HG03565 (cell line): ENCODE results near the gene NGLY1.

ENCODE experiments used
- ATAC-seq: cut with Tn5 transposase; IDR thresholded peaks from one replicate; pipeline ENCODE4 v1.9.1; 2021; ENCODE audit warnings: mild to moderate bottlenecking, moderate library complexity; ENCODE audit not compliant: unreplicated experiment

The NGLY1 gene

DNA sequence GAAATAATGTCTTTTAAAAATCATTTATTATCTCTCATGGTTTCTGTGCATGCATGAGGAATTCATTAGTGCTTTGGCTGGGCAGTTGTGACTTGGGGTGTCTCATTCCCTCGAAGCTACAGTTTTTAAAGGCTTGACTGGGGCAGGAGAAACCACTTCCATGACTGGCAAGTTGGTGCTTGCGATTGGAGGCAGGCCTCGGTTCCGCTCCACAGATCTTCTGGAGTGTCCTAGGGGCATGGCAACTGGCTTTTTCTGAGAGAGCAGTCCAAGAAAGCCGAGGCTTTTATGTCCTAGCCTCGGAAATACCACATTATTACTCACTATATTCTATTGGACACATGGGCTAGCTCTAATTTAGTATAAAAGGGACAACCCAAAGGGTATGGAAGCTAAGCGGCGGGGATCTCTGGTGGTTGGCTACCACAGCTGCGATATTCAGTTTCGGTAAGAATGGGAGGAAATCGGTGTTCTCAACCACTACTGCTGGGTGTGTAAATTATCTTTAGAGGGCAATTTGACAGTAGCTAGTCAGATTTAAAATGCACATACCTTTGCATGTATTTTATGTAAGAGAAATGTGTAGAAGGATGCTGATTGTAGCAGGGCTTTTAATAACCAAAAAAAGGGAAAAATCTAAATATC, 69.8 kb downstream of the NGLY1 start:
- ATAC-seq = no peak

DNA sequence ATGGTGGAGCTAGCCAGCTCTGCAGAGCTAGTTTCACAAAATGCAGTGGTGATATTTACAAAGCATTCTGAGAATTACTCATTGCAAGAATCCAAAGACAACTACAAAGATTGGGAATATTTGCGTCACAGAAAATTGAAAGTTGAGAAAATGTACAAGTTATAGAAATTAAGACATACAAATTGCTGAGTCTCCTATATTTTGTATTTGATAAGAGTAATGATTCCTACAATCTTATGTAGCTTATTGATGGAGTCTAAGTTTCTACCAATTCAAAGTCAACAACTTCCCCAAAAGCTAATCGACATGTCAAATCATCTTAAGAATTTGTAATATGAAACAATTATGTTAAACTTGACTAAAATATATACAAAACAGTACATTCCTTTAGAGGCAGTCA, 72.2 kb downstream of the NGLY1 start:
- ATAC-seq = no peak

DNA sequence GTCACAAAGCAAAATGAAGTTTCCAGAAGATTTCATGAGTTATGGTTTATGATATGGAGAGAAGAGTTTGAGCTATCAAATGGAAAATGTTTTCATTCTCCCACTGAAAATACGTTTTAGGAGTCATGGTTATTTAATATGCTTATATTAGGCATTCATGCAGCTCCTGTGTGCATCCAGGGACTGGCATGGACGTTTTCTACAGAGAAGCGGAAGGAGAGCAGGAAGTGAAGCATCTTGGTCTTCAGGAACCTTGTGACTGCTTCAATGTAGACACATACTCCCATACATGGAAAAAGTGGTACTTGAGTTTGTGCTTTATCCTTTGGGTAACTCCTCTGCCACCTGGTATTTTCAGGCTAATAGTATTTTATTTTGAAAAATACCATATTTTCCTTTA, 75.2 kb downstream of the NGLY1 start:
- no peak for ATAC-seq

DNA sequence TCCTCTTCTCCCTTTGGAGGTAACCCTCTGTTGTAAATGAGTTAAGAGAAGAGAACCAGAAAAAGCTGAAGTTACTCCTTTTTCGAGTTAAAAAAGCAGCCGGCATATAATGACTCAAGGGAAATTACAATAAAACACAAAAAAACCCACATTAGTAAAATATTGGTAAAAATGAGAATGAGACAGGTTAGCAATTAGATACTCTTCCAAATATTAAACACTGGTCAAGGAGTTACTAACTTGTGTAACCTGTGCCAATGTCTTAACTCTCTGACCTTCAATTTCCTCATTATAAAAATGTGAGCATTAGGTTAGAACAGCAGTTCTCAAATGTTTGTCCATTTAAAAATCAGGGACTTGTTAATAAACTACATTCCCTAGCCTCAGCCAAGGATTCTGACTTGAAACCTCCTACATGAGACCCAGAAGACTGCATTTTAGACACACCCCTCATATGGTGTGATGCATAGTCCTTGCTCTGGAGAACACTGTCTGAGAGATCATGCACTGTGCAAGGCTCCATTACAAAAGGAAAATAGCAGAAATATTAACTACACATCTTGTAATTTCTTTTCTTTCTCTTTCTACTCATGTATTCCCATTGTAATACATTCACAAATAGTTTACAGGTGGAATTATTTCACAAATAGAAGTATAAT, 75.8 kb downstream of the NGLY1 start:
- no peak for ATAC-seq

DNA sequence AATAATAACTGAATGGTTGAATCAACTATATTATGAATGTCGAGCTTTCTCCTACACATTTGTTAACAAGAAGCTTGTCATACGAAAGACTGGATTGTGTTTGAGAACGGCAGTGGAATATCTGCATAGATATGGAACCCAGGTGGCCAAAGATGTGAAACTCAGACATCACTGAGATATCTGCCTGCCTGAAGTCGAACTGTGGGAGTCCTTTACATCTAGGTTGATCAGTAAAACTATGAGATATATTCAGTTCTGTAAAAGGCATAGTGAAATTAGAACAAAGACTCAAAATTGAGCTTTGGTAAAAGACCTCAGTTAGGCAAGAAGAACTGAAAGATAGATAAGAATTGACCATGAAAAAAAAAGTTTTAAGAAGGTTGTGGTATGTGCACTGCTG, 77.0 kb downstream of the NGLY1 start:
- ATAC-seq = no peak

DNA sequence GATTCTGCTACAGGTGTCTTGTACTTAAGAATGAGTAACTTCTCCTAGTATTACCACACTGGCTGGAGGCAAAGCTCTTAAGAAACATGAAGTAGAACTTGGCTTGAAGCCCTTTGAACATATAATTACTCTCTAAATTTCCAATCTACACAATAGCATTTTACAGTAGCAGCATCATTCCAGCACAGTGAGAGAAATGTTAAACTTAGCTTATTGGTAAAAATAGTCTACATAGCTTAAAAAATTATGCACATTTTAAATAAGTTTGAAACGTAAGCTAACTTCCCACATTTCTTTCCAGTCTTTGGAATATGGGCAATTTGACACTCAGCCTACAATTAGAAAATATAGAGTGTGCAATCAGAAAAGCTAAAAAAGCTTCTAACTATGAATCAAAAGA, 85.7 kb downstream of the NGLY1 start:
- no peak for ATAC-seq

DNA sequence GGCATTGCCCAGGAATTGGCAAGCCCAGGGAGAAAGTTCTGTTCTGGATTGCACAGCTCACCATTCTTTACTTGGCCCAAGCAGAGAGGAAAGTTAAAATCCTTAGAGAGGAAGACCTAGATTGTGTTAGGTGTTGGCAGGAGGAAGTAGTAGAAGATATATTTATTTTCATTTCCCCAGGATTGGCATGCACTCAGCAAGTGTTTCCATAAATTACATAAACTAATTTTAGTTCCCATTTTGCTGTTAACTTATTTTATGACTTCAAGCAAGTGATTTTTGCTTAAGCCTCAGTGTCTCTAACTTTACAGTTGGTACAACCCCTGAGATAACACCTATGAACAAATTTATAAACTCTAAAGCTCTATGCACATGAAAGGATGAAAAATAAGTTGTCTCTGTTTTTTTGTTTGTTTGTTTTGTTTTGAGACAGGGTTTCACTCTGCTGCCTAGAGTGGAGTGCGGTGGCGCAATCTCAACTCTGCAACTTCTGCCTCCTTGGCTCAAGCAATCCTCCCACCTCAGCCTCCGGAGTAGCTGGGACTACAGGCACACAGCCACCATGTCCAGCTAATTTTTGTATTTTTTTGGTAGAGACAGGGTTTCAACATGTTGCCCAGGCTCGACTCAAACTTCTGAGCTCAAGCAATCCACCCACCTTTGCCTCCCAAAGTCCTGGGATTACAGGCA, 87.4 kb downstream of the NGLY1 start:
- ATAC-seq = no peak

DNA sequence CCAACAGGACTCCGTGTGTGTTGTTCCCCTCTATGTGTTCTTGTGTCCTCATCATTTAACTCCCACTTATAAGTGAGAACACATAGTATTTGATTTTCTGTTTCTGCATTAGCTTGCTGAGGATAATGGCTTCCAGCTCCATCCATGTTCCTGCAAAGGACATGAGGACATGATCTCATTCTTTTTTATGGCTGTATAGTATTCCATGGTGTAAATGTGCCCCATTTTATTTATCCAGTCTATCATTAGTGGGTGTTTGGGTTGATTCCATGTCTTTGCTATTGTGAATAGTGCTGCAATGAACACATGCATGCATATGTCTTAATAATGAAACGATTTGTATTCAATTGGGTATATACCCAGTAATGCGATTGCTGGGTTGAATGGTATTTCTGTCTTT, 90.0 kb downstream of the NGLY1 start:
- no peak for ATAC-seq

DNA sequence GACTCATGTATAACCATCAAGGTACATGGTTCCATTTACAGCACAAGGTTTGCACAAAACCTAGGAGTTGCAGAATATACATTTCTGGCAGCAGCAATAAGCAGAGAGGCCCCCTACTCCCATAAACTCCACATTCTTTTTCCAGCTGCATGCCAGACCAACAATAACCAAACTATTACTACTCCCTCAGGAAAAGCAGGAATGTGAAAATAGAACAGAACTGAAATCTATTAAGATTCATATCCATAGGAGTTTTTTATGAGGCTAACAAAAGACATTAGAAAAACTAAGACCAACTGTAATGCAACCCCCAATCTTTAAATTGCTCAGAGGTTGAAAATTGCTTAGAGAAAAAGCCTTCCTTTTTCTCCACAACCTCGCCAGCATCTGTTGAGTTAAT, 90.9 kb downstream of the NGLY1 start:
- no peak for ATAC-seq

DNA sequence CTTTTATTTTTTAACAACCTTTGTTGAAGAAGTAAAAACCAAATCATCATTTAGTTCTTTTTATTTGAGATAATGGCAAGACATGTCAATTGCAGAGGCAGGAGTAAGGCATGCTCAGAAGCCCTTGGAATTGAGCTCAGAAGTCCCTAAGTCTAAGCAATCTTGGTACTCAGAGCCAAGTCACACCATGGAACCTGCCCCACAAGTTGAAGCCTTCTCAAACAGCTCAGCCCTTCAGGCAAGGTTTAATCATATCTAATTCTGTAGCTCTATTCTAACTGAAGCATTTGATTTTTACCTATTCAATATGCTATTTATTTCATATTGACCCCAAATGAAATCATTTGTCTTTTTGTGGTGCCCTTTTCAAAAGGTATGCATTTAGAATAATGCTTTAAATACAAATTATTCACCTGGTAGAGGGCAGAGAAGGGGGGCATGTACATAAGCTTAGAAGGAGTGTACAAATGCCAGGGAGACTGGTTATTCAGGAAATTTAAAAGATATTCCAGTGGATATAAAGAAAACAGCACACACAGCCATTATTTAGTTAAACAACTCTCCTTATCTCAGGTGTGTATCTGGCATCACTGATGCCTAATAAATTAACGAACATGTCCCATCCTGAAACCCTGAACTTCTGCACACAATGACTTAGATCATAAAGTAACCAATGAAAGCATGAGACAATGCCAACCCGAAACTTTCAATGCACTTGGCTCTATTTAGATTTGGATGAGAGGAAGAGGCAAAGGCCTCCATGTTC, 92.3 kb downstream of the NGLY1 start:
- no peak for ATAC-seq

DNA sequence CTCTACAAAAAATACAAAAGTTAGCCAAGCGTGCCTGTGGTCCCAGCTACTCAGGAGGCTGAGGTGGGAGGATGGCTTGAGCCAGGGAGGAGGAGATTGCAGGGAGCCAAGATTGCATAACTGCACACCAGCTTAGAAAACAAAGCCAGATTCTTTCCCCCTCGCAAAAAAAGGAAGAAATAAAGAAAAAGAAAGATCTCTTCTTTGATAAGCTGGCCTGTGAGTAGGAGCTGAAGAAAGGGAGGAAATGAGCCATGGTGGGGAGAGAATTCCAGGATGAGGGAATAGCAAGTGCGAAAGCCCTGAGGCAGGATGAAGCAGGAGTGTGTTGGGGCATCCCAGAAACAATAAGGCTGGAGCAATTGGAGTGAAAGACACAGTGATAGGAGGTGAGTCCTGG, 94.0 kb downstream of the NGLY1 start:
- ATAC-seq = no peak

DNA sequence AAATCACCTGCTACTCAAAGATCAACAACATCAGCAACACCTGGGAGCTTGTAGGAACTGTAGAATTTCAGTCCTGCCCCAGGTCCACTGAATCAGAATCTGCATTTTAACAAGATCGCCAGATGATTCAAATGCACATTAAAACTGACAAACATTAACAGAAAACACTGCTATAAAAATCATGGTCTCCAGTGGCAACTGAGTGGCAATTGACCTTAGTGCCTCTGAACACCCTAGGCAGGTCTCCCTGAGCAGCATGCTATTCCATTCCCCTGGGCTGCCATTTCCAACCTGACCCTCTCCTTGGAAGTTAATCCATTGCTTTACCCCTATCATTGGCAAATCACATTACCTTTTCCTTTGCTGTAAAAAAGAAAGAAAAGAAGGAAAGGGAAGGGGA, 95.5 kb downstream of the NGLY1 start:
- no peak for ATAC-seq

DNA sequence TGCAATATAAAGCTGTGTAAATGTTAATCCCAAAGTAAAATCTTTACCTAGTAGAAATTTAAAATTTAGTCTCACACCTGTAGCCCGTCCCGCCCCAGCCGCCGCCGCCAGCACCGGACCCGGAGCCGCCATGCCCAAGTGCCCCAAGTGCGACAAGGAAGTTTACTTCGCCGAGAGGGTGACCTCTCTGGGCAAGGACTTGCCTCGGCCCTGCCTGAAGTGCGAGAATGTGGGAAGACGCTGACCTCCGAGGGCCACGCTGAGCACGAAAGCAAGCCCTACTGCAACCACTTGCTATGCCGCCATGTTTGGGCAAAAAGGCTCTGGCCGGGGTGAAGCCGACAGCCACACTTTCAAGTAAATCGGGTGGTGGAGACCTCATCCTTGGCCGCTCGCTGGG, 96.5 kb downstream of the NGLY1 start:
- no peak for ATAC-seq

DNA sequence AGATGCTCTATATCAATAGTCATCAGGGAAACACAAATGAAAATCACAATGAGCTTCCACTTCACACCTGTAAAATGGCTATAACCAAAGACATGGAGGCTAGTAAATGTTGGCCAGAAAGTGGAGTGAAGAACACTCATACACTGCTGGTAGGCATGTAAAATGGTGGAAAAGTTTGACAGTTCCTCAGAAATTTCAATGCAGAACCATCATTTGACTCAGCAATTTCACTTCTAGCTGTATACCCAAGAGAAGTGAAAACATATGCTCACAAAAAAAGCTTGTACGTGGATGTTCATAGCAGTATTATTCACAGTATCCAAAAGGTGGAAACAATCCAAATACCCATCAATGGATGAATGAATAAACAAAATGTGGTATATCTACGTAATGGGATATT, 99.4 kb downstream of the NGLY1 start:
- ATAC-seq = no peak

DNA sequence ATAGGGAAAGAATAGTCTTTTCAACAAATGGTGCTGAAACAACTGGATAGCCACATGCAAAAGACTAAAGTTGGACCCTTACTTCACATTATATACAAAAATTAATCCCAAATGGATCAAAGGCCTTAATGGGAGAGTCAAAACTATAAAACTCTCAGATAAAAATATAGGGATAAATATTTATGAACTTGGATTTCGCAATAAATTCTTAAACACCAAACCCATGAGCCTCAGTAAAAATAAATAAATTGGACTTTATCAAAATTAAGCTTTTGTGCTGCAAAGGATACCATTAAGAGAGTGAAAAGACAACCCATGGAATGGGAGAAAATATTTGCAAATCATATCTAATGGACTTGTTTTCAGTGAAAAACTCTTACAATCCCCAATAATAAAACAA, 99.8 kb downstream of the NGLY1 start:
- no peak for ATAC-seq

DNA sequence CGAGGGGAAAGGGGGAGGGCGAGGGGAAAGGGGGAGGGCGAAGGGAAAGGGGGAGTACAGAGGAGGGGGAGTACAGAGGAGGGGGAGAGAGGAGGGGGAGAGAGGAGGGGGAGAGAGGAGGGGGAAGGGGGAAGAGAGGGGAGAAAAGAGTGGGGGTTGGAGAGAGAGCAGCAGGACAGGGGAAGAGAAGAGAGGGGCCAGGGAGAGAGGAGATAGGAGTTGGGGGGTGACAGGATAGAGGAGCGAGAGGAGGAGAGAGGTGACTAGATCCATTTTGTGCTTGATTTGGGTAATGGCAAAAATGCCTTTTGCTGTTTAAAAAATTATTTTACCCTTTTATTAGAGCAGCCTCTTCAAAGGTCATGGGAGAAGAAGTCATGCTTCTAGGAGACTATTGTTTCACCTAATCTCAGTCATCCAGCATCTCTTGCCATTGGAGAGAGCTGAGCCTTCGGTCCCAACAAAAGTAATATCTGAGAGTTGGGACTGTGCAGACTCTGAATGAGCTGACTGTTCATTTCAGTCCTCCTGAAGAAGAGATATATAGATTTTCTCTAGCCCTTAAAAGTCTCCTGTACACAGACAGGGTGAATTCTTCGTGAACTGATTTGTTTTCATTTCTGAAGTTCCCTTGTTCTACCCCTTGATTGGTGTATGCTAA, 103.5 kb downstream of the NGLY1 start:
- ATAC-seq = no peak

DNA sequence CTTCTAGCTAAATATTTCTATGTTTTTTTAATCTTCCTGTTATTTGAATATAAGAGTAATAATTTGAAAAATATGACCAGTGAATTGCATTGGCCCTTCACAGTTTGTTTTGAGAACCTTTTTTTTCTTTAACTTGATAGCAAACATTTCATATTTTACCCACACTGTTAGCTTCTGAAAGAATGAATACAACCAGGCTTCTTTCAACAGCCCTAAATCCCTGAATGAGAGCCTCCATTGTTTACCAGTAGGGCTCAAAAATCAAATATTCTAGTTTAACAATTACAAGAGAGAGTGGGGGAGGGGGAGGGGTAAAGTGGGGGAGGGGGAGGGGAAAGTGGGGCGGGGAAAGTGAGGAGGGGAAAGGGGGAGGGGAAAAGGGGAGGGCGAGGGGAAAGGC, 104.1 kb downstream of the NGLY1 start:
- ATAC-seq = no peak

DNA sequence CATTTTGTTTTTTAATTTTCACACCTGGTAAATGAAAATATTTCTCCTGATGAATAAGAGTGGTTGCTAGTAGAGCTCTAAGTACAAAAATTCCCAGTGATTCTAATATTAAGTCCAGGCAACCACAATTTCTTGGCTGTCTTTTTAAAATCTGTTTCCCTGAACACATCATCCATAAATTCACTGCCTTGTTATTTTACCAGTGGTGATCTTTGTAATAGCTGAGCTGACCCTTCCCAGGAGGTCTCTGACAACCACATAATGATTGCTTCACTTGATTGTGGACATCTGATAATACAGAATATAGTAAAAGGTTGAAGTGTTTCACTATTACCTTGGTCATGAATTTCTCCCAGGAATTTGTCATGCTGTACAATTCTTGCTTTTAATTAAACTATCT, 104.7 kb downstream of the NGLY1 start:
- ATAC-seq = no peak

DNA sequence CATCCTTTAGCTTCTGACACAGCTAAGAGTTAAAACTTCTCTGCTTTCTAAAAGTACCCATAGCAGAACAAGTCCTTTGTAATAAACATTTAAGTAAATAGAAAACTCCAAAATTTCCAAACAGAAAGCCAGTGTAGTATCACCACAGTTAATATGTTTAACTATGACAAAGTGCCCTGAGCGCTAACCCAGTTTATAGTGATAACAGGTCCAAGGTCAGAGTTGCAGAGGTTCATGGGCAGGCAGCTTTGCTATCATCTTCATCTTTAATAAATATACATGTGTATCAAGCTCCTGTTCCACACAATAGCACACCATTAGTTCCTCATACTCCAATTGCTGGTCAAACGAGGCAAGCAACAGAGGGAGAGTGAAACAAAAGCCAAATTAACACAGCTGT, 106.1 kb downstream of the NGLY1 start:
- no peak for ATAC-seq

DNA sequence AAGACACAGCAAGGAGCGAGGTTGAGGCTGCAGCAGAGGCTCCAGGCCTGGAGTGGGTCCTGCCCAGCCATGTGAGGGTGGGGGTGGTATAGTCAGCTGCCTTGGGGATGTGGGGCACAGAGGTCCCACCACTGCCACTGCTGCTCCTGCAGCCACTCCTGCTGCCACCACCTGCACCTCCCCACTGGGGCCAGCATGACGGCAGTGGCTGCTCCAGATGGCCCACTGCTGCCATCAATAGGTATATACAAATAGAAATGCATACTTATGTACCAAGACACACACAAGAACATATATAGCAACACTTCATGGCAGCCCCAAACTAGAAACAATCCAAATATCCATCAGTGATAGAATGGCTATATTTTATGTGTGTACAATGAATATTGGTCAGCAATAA, 108.6 kb downstream of the NGLY1 start:
- ATAC-seq = no peak

DNA sequence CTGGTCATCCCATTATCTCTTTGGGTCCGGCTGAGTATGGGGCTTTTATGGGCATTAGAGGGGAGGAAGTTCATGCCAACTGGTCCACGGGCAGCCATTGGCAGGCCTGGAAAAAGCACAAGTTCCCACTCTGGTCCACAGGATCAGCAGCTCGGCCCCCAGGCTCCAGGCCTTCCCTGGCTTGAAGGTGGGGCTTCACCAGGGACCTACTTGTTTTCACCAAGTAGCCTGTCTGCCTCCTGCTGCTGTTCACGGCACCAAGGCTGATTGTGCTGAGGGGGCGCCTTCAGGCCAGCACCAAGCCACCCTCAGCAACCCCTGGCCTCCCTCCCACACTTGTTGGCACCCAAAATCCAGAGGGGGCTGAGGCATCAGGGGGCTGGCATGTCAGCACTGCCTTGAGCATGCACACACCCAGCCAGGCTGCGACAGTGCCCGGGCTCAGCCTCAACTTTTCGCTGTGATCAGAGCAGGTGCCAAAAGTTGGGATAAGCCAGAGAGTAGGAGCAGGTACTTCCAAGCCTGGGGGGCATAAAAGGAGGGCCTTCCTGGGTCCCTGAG, 109.4 kb downstream of the NGLY1 start:
- no peak for ATAC-seq
